ENCODE results near the gene NAV3. TPM values are rescaled to one million over a fixed set of nuclear protein-coding genes. Genes with fewer than 3 reads are reported as not detected.

NAV3 gene
- total RNA-seq, 1 donor = under 0.01 TPM

GRCh38 chr12:78005094-78005492 lies 174.4 kb downstream of the NAV3 start:
- Histone ChIP-seq H3K4me3 (ENCODE audit: low read length) (no peak overlapping the region), H3K4me1 (ENCODE audit: insufficient read depth, low read length) (peaks cover 5% of the 10 kb centered on the region), H3K9me3 (ENCODE audit: low read depth, low read length) (no peaks in the 10 kb centered on the region), H3K27me3 (ENCODE audit: insufficient read depth, low read length) (no peaks in the 10 kb centered on the region)

GRCh38 chr12:78007173-78007572 lies 176.5 kb downstream of the NAV3 start:
- no peaks in the 10 kb centered on the region for H3K9me3 ChIP-seq (ENCODE audit: low read depth, low read length)
- H3K4me1 ChIP-seq (ENCODE audit: insufficient read depth, low read length) = peaks cover 5% of the 10 kb centered on the region
- H3K27me3 ChIP-seq (ENCODE audit: insufficient read depth, low read length) = no peaks in the 10 kb centered on the region
- H3K4me3 ChIP-seq (ENCODE audit: low read length) = no peak overlapping the region

GRCh38 chr12:78009031-78009430 lies 178.3 kb downstream of the NAV3 start:
- Histone ChIP-seq H3K9me3 (ENCODE audit: low read depth, low read length) (no peaks in the 10 kb centered on the region), H3K4me1 (ENCODE audit: insufficient read depth, low read length) (peaks cover 5% of the 10 kb centered on the region), H3K4me3 (ENCODE audit: low read length) (no peak overlapping the region), H3K27me3 (ENCODE audit: insufficient read depth, low read length) (no peaks in the 10 kb centered on the region)

GRCh38 chr12:78018171-78018910 lies 187.6 kb downstream of the NAV3 start:
- Histone ChIP-seq H3K4me3 (ENCODE audit: low read length) (no peak overlapping the region), H3K9me3 (ENCODE audit: low read depth, low read length) (no peaks in the 10 kb centered on the region), H3K4me1 (ENCODE audit: insufficient read depth, low read length) (no peaks in the 10 kb centered on the region), H3K27me3 (ENCODE audit: insufficient read depth, low read length) (no peaks in the 10 kb centered on the region)

GRCh38 chr12:78018939-78019338 lies 188.2 kb downstream of the NAV3 start:
- H3K27me3 ChIP-seq (ENCODE audit: insufficient read depth, low read length) = no peaks in the 10 kb centered on the region
- H3K4me3 ChIP-seq (ENCODE audit: low read length) = no peak overlapping the region
- H3K9me3 ChIP-seq (ENCODE audit: low read depth, low read length) = no peaks in the 10 kb centered on the region
- no peaks in the 10 kb centered on the region for H3K4me1 ChIP-seq (ENCODE audit: insufficient read depth, low read length)

- Histone ChIP-seq H3K4me1 (ENCODE audit: insufficient read depth, low read length) (no peaks in the 10 kb centered on the region), H3K4me3 (ENCODE audit: low read length) (no peak overlapping the region), H3K27me3 (ENCODE audit: insufficient read depth, low read length) (no peaks in the 10 kb centered on the region), H3K9me3 (ENCODE audit: low read depth, low read length) (no peaks in the 10 kb centered on the region)
Observed at GRCh38 chr12:78028426-78028825, 197.7 kb downstream of the NAV3 start.

GRCh38 chr12:78034025-78034424 lies 203.3 kb downstream of the NAV3 start:
- Histone ChIP-seq H3K4me3 (ENCODE audit: low read length) (no peak overlapping the region), H3K27me3 (ENCODE audit: insufficient read depth, low read length) (no peaks in the 10 kb centered on the region), H3K4me1 (ENCODE audit: insufficient read depth, low read length) (peaks cover 4% of the 10 kb centered on the region), H3K9me3 (ENCODE audit: low read depth, low read length) (no peaks in the 10 kb centered on the region)

GRCh38 chr12:78035901-78036606 lies 205.4 kb downstream of the NAV3 start:
- Histone ChIP-seq H3K9me3 (ENCODE audit: low read depth, low read length) (peaks cover 5% of the 10 kb centered on the region), H3K27me3 (ENCODE audit: insufficient read depth, low read length) (no peaks in the 10 kb centered on the region), H3K4me3 (ENCODE audit: low read length) (no peak overlapping the region), H3K4me1 (ENCODE audit: insufficient read depth, low read length) (peaks cover 4% of the 10 kb centered on the region)

GRCh38 chr12:78036874-78037273 lies 206.2 kb downstream of the NAV3 start:
- Histone ChIP-seq H3K9me3 (ENCODE audit: low read depth, low read length) (peaks cover 5% of the 10 kb centered on the region), H3K27me3 (ENCODE audit: insufficient read depth, low read length) (no peaks in the 10 kb centered on the region), H3K4me3 (ENCODE audit: low read length) (no peak overlapping the region), H3K4me1 (ENCODE audit: insufficient read depth, low read length) (peaks cover 4% of the 10 kb centered on the region)

- H3K9me3 ChIP-seq (ENCODE audit: low read depth, low read length) = peaks cover 5% of the 10 kb centered on the region
- H3K4me1 ChIP-seq (ENCODE audit: insufficient read depth, low read length) = peaks cover 4% of the 10 kb centered on the region
- H3K4me3 ChIP-seq (ENCODE audit: low read length) = no peak overlapping the region
- no peaks in the 10 kb centered on the region for H3K27me3 ChIP-seq (ENCODE audit: insufficient read depth, low read length)
Observed at GRCh38 chr12:78037707-78038106, 207.0 kb downstream of the NAV3 start.

- no peak overlapping the region for H3K4me3 ChIP-seq (ENCODE audit: low read length)
- peaks cover 4% of the 10 kb centered on the region for H3K4me1 ChIP-seq (ENCODE audit: insufficient read depth, low read length)
- no peaks in the 10 kb centered on the region for H3K27me3 ChIP-seq (ENCODE audit: insufficient read depth, low read length)
- peaks cover 5% of the 10 kb centered on the region for H3K9me3 ChIP-seq (ENCODE audit: low read depth, low read length)
Observed at GRCh38 chr12:78038541-78038940, 207.8 kb downstream of the NAV3 start.

GRCh38 chr12:78038986-78039385 lies 208.3 kb downstream of the NAV3 start:
- Histone ChIP-seq H3K27me3 (ENCODE audit: insufficient read depth, low read length) (no peaks in the 10 kb centered on the region), H3K4me3 (ENCODE audit: low read length) (no peak overlapping the region), H3K9me3 (ENCODE audit: low read depth, low read length) (peaks cover 5% of the 10 kb centered on the region), H3K4me1 (ENCODE audit: insufficient read depth, low read length) (peaks cover 4% of the 10 kb centered on the region)

GRCh38 chr12:78040111-78040510 lies 209.4 kb downstream of the NAV3 start:
- Histone ChIP-seq H3K9me3 (ENCODE audit: low read depth, low read length) (peaks cover 5% of the 10 kb centered on the region), H3K27me3 (ENCODE audit: insufficient read depth, low read length) (no peaks in the 10 kb centered on the region), H3K4me3 (ENCODE audit: low read length) (no peak overlapping the region), H3K4me1 (ENCODE audit: insufficient read depth, low read length) (no peaks in the 10 kb centered on the region)

GRCh38 chr12:78050790-78051189 lies 220.1 kb downstream of the NAV3 start:
- no peaks in the 10 kb centered on the region for H3K4me1 ChIP-seq (ENCODE audit: insufficient read depth, low read length)
- no peaks in the 10 kb centered on the region for H3K27me3 ChIP-seq (ENCODE audit: insufficient read depth, low read length)
- no peaks in the 10 kb centered on the region for H3K9me3 ChIP-seq (ENCODE audit: low read depth, low read length)
- no peak overlapping the region for H3K4me3 ChIP-seq (ENCODE audit: low read length)

GRCh38 chr12:78055545-78055944 lies 224.9 kb downstream of the NAV3 start:
- Histone ChIP-seq H3K4me3 (ENCODE audit: low read length) (no peak overlapping the region), H3K4me1 (ENCODE audit: insufficient read depth, low read length) (no peaks in the 10 kb centered on the region), H3K9me3 (ENCODE audit: low read depth, low read length) (no peaks in the 10 kb centered on the region), H3K27me3 (ENCODE audit: insufficient read depth, low read length) (no peaks in the 10 kb centered on the region)

- no peaks in the 10 kb centered on the region for H3K27me3 ChIP-seq (ENCODE audit: insufficient read depth, low read length)
- no peaks in the 10 kb centered on the region for H3K4me1 ChIP-seq (ENCODE audit: insufficient read depth, low read length)
- H3K4me3 ChIP-seq (ENCODE audit: low read length) = no peak overlapping the region
- no peaks in the 10 kb centered on the region for H3K9me3 ChIP-seq (ENCODE audit: low read depth, low read length)
Observed at GRCh38 chr12:78057075-78057474, 226.4 kb downstream of the NAV3 start.

Data from mononuclear cell (primary cell).